Measurements from ENCODE around the gene FXYD1.

Gene FXYD1

DNA sequence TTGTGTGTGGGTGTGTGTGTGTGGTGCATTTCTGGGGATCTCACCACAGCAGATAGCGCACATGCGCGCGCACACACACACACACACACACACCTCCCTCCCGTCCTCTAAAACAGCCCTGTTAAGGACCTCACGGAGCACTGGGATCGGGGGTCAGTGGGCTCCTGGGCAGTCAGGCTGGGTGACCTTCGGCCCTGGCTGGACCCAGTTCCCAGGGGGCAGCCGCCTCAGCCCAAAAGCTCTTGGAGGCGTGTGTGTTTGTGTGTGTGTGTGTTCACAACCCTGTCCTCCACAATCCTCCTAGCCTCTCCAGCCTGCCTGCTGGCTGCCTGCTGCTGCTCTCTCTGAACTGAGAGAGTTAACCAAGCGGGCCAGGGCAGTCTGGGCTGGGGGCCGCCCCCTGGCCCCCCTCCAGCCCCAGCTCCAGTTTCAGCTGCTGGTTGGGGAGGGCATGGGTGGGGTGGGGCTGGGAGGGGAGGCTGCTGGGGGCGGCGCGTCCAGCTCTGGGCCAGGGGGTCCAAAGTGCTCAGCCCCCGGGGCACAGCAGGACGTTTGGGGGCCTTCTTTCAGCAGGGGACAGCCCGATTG, at the start of gene FXYD1:
Gene FXYD1, plus strand, starts transcription at position 520 of the 588 bp plus-strand sequence. CDS start 1,256 bp downstream, outside the sequence.
- Mint-ChIP-seq H3K4me1 (peaks cover 55% of the 10 kb centered on the region), H3K9me3 (no peaks in the 10 kb centered on the region), H3K27ac (peak within 1 kb of the TSS; percentile 88 to 95 (median 91)), H3K27me3 (ENCODE audit: low read depth) (peaks cover 26% of the 10 kb centered on the region), H3K36me3 (ENCODE audit: low read depth) (no peaks in the 10 kb centered on the region), H3K4me3 (peak within 1 kb of the TSS; percentile 73 to 92 (median 85))
- TF ChIP-seq, protein P1, sequence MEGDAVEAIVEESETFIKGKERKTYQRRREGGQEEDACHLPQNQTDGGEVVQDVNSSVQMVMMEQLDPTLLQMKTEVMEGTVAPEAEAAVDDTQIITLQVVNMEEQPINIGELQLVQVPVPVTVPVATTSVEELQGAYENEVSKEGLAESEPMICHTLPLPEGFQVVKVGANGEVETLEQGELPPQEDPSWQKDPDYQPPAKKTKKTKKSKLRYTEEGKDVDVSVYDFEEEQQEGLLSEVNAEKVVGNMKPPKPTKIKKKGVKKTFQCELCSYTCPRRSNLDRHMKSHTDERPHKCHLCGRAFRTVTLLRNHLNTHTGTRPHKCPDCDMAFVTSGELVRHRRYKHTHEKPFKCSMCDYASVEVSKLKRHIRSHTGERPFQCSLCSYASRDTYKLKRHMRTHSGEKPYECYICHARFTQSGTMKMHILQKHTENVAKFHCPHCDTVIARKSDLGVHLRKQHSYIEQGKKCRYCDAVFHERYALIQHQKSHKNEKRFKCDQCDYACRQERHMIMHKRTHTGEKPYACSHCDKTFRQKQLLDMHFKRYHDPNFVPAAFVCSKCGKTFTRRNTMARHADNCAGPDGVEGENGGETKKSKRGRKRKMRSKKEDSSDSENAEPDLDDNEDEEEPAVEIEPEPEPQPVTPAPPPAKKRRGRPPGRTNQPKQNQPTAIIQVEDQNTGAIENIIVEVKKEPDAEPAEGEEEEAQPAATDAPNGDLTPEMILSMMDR (IDR thresholded peaks at IDR 0.05; ENCODE audit: unreplicated experiment in 3 of 3), result no peak

DNA sequence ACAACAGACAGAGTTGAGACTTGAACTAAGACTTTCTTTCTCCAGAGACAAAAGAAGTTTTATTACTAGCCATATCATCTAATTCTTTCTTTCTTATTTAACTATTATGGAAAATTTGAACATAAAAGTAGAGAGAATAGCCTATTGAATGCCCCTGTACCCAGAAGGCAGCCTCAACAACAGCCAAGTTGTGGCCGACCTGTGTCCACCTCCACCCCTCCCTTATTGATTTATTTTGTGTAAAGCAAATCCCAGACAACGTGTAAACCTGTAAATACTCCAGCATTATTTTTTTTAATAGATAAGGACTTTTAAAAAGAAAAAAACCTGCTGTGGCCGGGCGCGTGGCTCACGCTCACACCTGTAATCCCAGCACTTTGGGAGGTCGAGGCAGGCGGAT, 49.1 kb upstream of the FXYD1 start:
- no peaks in the 10 kb centered on the region for H3K4me1 Mint-ChIP-seq
- H3K9me3 Mint-ChIP-seq, result no peaks in the 10 kb centered on the region
- H3K4me3 Mint-ChIP-seq, result no peak overlapping the region
- peaks cover 18% of the 10 kb centered on the region for H3K27me3 Mint-ChIP-seq (ENCODE audit: low read depth)
- H3K27ac Mint-ChIP-seq, result no peak overlapping the region
- no peaks in the 10 kb centered on the region for H3K36me3 Mint-ChIP-seq (ENCODE audit: low read depth)
- TF ChIP-seq, protein P1 (IDR thresholded peaks at IDR 0.05; ENCODE audit: unreplicated experiment in 3 of 3), result no peak

DNA sequence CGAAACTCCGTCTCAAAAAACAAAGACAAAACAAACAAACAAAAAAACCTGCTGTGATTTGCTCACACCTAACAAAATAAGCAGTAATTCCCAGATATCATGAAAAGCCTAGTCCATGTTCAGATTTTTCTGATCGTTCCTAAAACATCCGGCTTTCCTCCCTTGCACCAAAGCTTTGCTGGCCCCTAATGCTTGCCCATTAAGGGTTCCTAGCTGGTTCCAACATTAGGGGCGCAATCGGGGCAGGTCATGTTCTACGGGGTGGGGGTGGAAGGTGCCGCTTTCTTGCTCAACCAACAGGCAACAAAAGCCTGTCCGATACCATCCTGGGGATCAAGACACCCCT, 48.5 kb upstream of the FXYD1 start:
- TF ChIP-seq, protein P1 (IDR thresholded peaks at IDR 0.05; ENCODE audit: unreplicated experiment in 3 of 3), result no peak
- H3K27me3 Mint-ChIP-seq (ENCODE audit: low read depth), result peaks cover 15% of the 10 kb centered on the region
- H3K4me1 Mint-ChIP-seq, result no peaks in the 10 kb centered on the region
- H3K9me3 Mint-ChIP-seq, result no peaks in the 10 kb centered on the region
- H3K27ac Mint-ChIP-seq, result no peak overlapping the region
- no peaks in the 10 kb centered on the region for H3K36me3 Mint-ChIP-seq (ENCODE audit: low read depth)
- no peak overlapping the region for H3K4me3 Mint-ChIP-seq

DNA sequence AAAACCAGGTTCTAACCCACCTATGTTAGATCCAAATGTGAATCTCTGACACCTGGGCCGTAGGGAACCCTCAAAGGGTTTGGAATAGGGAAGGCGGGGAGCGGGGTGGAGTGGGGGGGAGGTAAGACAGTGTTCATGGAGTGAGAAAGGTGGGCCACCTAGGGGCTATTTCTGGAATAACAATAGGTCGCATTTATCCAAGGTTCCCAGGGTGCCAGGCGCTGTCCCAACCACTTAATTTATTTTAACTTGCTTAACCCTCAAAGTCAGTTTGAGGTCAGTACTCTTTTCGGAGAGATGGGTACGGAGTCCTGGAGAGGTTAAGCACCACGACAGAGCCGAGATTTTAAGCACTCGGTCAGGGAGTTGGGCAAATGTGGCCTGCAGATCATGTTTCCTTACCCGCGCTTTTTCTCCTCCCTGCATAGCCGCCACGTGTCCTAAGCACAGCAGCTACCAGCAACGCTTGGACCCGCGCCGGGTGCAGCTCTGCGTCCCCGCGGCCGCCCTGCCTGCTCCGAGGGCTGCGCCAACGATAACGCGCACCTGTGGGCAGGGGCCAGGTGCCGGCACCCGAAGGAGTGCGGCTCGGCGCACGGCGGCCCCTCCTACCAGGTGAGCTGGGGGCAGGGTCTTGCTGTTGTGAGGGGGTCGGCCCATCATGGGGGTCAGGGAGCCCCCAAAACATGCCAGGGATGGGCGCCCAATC, 48.0 kb upstream of the FXYD1 start:
- H3K9me3 Mint-ChIP-seq, result no peaks in the 10 kb centered on the region
- TF ChIP-seq, protein P1 (IDR thresholded peaks at IDR 0.05; ENCODE audit: unreplicated experiment in 3 of 3), result peak; percentile 61 to 69 (median 63)
- peaks cover 15% of the 10 kb centered on the region for H3K27me3 Mint-ChIP-seq (ENCODE audit: low read depth)
- no peak overlapping the region for H3K27ac Mint-ChIP-seq
- no peaks in the 10 kb centered on the region for H3K4me1 Mint-ChIP-seq
- peak overlapping the region in 1 of 3 experiments; percentile 54 for H3K4me3 Mint-ChIP-seq
- H3K36me3 Mint-ChIP-seq (ENCODE audit: low read depth), result no peaks in the 10 kb centered on the region

DNA sequence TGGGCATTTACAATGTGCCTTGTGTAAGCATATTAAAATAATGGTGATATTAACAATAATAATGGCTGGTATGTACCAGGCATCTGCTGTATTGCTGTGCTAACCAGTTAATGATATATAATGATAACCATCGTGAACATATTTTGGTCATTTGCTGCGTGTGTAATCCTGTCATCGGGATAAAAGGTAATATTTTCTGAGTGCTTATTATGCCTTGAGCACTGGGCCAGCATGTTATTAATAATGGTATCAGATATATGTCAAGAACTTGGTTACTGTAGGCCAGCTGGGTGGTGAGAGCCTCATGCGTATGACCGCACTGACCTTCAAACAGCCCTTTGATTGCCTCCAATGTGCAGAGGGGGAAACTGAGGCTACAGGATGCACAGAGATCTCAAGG, 45.2 kb upstream of the FXYD1 start:
- Mint-ChIP-seq H3K4me3 (no peak overlapping the region), H3K27me3 (ENCODE audit: low read depth) (peaks cover 19% of the 10 kb centered on the region), H3K36me3 (ENCODE audit: low read depth) (no peaks in the 10 kb centered on the region), H3K4me1 (no peaks in the 10 kb centered on the region), H3K9me3 (no peaks in the 10 kb centered on the region), H3K27ac (no peak overlapping the region)
- TF ChIP-seq, protein P1 (IDR thresholded peaks at IDR 0.05; ENCODE audit: unreplicated experiment in 3 of 3), result no peak

Measured in nephron (organoid).